Measurements from ENCODE around the gene SLC24A3. TPM values are rescaled to one million over a fixed set of nuclear protein-coding genes. Genes with fewer than 3 reads are reported as not detected.

Gene SLC24A3
- total RNA-seq, 1 experiment from 2014 or later, result 9.6 TPM

DNA sequence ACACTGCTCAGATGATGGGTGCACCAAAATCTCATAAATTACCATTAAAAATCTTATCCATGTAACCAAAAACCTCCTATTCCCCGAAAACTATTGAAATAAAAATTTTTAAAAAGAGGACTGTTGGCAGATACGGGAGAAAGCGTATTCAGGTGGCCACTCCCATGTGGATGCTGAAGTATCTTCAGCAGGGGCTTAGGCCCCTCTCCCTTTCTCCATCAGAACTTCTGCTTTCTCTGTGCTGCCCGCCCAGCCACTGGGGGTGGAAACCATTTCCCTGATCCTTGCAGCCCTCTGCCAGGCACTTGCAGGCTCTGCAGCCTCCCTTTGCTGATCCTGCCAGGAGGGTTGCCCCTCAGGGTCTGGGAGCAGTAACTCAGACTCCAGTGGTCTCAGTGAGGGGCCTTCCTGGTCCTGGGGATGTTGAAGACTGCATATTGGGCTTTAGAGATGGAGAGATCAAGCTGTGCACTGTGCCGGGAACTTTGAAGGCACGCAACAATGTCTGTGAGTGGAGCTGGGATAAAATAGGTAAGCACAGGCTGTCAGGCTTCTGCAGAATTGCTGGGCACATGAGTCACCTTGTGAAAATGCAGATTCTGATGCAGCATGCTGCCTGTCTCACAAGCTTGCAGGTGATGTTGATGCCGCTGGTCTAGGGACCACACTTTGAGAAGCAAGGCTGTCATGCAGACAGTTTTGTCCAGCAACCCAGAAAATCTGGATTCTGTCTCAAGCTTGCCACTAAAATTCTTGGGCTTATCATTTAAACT lies 59.6 kb downstream of the SLC24A3 start:
- DNase-seq (ENCODE audit: low read depth), result no peak

DNA sequence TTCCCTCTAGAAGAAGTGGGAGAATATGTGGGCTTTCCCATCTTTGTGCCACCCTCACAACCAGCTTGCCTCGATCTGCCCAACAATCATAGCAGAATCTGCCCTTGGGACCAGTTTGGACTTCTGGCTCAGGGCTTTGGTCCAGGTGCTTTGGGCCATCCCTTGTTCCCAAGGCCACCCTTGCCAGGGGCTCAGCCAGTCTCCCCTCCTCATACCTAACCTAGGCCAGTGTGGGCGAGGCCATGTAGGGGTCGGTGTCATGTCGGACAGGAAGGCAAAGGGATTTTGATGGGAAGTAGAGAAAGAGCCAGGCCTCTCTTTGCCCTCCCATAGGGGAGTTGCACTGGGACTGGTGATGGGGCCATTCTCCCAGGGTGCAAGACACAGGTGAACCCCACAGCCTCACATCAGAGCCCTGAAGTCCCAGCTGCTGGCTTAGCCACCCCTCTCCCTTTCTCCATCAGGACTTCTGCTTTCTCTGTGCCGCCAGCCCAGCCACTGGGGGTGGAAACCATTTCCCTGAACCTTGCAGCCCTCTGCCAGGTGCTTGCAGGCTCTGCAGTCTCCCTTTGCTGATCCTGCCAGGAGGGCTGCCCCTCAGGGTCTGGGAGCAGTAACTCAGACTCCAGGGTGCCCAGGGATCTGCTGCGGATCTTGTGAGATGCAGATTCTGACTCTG lies 60.7 kb downstream of the SLC24A3 start:
- DNase-seq (ENCODE audit: low read depth), result no peak

DNA sequence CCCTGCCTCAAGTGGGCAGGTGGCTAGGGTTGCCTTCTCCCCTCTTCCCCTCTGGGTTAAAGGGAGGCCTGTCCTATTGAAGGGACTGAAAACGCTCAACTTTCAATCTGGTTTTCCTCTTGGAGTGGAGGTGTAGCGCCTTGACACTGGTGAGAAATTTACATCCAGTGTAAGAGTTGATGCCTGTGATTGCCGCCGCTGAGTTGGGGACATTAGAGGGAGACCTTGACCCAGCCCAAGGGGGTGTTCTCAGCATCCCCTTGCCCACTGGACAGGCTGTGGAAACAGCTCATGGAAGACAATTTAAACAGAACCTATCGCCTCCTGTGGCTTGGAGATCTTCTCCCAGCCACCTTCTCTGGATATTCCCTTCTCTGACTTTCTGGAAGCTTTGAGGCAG lies 61.6 kb downstream of the SLC24A3 start:
- DNase-seq (ENCODE audit: low read depth), result no peak

DNA sequence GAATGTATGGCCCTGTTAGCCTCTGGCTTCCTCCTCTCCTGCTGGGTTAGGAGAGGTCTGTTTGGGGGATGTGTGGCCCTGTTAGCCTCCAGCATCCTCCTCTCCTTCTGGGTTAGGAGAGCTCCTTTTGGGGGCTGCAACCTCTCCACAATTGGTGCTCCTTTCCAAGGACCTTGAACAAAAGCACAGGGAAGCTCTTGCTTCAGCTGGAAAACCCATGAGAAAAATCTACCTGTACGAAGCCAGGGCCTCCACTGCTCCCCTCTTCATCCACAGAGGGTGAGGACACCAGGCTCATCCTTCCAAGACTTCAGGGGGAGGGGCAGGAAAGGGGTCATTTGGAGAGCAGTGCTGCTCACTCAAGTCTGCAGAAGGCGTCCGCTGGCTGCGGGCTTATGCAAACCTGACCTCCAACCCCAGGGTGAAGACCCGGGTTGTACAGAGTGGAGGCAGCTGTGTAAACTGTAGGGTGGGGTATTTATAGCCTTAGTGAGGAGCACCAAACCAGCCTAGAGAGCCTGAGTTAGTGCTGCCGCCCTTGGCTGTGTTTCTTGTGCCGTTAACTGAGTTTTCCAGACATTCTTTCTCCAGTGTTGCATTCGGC lies 62.1 kb downstream of the SLC24A3 start:
- no peak for DNase-seq (ENCODE audit: low read depth)

DNA sequence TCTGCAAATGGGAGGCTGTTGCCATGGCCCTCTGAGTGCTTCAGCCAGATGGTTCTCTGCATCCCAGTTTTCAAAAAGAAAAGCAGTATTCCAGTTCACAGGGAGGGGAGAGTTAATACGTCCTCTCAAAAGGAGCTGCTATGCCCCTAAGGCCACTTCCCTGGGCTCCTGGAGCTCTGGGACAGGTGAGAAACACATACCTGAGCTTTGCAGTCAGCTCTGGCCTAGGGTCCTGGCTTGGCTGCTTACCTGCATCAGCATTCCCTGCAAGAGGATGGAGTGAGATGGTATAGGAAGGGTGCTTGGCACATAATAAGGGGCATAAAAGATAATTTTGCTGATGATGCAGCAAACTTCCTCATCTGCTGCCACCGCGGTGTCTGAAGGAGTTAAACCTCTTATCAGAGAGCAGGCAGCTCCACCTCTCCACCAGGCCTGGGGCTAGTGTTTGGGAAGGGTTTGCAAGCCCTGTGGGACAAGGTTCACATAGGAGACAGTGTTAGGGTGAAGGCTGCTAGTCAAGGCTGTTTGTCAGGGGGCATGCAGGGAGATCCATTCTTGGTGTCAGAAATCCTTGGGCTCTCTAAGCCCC lies 62.7 kb downstream of the SLC24A3 start:
- no peak for DNase-seq (ENCODE audit: low read depth)

DNA sequence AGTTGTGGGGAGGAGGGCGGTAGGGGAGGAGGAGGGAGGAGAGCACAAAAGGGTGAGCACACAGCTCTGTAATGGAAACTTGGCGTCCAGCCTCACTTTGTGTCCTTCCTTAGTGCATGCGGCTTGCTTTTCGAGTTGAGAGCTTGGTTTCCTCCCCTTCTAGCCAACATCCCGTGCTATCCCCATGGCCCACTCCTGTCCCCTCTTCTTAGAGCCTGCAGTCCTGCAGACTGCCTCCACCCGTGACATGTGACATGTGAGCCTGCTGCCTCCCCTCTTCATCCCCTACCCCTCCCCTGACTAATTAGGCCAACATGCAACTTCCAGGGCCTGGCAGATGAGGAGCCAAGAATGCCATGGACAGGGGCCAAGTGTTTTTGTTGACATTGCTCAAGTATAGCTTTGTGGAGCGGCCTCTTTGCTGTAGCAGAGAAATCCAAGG lies 63.2 kb downstream of the SLC24A3 start:
- DNase-seq (ENCODE audit: low read depth), result peak; percentile 77

DNA sequence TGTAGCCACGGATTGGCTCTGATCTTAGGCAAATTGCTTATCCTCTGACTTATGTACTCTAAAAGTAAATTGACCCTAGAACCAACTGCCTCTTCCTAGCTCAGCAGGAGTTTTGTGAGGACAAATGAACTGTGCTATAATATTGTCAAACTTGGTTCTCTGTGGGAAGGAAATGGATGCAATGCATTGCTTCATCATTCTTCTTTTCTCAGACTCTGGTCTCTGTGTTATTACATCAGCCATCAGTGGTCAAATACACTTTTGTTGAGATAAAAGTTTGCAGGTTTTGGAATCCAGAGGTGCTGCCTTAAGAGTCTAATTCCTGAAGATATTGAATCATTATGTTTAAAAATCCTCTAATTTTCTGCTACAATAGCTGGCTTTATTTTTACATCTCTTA lies 64.9 kb downstream of the SLC24A3 start:
- DNase-seq (ENCODE audit: low read depth), result no peak

DNA sequence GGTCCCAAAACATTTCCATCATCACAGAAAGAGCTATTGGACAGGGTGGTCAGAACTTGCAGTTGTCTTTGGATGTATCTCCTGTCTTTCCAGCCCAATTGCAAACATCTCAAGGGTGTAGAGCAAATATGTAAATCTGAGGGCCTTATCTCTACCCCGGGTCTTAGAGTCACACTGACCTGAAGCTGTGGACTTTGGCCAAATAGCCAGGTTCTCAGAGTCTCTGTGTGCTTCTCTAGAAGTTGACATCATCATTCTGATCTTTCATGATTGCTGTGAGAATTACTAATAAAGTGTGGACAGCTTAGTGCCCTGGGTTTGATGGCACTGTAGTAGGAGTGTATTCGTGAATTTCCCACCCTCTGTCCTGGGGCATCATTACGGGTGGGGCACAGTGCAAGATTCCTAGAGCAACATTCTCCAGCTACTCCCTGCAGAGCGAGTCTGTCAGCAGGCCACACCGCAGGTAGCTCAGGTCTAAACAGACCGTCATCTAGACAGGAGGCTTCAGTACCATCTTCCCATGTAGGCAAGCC lies 71.1 kb downstream of the SLC24A3 start:
- DNase-seq (ENCODE audit: low read depth), result no peak

DNA sequence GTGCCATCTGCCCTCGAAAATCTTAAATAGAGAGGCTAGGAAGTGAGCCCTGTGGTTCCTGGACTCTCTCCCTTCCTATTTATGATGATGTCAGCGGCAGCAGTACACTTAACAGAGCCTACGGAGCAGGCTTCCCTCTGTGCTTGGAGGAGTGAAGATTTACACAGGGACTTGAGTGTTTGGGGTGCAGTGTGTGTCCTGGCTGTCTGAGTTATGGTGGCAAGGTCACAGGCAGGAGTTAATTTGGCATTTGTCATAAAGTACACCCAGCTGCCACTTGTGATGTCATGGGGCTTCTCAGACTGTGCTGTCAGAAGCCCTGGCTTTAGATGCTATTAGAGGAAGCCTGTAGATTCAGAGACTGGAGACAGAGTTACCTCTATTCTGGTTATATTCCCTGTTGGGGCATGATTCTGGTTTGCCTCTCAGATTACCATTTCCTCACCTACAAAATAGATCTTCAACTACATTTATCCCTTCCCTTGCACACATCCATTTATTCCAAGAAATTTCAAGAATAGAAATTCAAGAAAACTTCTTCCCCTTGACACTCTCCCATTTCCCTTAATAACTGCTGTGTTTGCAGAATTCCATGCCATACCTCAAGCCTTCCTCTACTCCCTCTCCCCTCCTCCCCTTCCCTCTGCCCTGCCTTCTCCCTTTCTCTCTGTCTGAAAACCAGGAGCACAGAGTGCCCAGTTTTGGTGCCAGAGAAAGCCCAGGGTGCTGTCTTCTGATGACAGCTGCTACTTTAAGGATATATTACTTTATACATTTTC lies 72.1 kb downstream of the SLC24A3 start:
- peak; percentile 38 for DNase-seq (ENCODE audit: low read depth)

DNA sequence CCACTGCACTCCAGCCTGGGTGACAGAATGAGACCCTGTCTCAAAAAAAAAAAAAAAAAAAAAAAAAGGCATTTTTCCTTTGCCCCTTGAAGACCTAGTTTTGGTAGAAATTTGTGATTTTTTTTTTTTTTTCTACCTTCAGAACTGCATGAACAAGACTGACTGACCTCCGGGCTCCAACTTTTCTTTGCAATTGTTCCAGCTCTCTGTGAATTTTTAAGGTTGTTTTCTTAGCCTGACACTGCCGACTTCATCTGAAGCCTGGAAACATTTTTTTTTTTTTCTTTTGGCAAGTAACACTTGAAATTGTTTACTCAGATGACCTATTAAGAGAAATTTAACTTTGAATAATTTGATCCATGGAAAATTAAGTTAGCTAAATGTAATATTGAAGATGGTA lies 73.0 kb downstream of the SLC24A3 start:
- DNase-seq (ENCODE audit: low read depth), result no peak

DNA sequence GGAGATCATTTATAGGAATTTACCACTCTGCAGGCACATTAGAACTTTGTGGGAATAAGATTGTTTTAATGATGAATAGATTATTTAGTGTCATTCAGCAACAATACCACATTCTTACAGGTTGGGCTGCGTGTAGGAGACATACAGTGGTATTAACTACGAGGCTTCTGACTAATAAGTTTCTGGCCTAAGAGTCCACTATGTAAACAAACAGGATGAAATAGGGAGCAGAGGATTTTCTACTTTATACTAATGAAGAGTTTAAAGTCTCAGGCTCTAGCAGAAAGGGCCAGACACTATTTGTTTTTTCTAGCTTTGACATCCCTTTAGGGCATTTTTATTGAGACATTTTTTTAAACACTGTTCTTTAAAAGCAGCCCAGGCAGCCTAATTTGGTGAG lies 75.6 kb downstream of the SLC24A3 start:
- DNase-seq (ENCODE audit: low read depth), result peak; percentile 47

DNA sequence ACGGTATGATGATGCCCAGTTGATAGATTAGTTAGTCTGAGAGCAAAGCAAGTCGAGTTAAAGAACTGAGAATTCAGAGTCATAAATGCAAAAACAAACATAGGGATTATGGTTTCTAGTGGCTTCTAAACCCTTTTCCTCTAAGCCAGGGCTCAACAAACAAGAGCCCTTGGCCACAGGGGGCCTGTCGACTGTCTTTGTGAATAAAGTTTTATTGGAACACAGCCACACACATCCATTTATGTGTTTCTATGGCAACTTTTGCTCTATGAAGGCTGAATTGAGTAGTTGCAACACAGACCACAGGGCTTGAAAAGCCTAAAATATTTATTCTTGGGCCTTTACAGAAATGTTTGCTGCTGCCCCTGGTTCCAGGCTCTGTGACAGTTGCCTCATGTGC lies 76.2 kb downstream of the SLC24A3 start:
- DNase-seq (ENCODE audit: low read depth), result no peak

DNA sequence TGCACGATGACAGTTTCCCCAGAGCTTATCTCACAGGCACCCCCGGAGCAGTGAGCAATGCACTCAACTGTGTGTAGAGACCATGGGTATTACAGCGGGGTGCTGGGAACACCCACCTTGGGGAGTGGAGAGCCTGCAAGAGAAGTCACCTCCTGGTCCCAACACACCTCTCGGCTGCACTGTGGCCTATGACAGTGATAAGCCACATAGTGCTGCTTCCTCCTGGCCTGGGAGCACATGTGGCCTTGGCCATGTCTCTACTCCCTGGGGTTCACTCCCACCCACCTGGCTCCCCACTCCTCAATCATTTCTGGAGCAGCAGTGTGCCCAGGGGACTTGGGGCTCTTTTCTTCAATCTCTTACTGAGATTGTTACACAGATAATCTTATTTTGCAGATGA lies 77.0 kb downstream of the SLC24A3 start:
- no peak for DNase-seq (ENCODE audit: low read depth)

DNA sequence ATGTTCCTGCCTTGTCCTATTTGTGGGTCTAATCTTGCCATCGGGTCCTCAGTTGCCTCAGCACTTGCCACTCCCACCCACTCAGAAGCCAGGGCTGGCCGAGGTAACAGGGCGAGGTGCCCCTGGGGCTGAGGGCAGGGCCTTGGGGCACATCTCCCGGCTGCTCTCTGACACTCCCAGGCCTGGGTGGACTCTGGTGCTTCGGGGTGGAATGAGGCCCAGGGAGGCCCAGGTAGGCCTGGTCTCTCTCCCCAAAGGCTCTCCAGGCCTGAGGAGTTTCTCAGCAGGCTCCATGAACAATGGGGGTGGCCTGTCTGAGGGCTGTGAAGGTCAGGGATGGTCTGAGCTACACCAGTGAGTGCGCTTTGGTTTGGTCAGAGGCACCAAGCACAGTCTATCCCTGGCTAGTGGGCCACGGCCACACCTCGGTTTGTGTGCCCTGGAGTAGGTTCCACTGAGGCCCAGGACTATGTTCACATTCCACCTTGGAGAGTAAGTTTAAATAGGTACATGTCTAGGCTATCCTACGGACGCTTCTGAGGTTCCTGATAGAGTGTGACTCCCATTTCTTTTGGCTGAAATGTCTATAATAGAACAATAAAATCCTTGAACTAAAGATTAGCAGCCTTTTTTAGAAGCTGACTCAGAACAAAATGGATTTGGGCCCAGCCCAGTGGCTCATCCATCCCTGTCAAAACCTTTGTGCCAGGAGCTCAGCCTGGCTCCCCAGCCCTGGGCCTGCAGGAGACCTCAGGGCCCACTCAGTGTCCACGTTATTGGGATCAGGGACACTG lies 78.8 kb downstream of the SLC24A3 start:
- no peak for DNase-seq (ENCODE audit: low read depth)

DNA sequence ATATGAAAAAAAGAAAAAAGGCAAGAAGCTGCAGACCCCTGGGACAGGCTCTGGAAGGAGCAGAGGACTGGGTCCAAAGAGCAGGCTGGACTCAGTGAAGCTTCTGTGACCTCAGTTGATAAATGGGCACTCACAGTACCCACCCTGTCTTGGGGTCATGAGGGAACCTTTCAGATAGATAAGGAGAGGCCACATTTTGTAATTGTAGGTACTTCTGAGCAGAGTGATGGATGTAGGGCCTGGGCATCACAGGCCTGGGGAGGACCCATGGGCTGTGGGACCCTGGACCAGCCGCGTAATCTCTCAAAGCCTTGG lies 79.3 kb downstream of the SLC24A3 start:
- no peak for DNase-seq (ENCODE audit: low read depth)

DNA sequence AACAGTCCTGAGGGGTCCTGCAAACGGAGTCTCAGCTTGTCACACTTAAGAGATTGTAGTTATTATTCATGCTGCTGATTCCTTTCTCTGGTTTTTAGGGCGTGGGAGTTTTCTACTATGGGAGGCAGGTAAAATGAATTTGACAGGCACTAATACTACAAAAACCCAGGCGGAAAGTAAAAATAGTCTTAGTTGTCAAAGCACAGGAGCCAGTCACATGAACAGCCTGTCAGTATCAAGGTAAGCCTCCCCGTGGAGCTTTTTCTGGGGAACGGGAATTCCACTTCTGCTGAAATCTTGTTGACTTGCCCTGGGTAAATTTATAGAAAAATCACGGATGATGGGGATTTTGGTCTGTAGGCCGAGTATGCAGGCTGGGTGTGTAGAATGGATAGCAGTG lies 79.8 kb downstream of the SLC24A3 start:
- DNase-seq (ENCODE audit: low read depth), result no peak

DNA sequence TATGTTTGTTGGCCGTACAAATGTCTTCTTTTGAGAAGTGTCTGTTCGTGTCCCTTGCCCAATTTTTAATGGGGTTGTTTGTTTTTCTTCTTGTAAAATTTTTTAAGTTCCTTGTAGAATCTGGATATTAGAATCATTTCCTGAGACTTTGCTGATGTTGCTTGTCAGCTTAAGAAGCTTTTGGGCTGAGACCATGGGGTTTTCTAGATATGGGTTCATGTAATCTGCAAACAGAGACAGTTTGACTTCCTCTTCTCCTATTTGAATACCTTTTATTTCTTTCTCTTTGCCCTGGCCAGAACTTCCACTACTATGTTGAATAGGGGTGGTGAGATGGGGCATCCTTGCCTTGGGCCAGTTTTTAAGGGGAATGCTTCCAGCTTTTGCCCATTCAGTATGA lies 82.6 kb downstream of the SLC24A3 start:
- DNase-seq (ENCODE audit: low read depth), result no peak

DNA sequence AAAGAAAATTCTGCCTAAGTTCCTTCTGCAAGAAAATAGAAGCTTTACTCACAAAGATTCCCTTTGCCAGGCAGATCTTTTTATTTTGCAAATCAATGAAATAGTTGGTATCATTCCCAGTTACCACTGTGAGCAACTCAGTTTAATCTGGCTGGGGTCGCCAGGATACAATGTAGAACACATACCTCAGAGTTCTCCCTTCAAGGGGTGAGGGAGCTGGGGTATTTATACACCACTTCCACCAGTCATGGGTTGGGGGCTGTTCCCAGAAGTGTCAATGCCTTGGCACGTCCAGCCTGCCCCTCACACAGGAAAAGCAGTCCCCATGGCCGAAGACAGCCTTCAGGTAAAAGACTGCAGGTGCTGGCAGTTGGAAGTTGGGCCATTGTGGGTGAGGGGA lies 86.2 kb downstream of the SLC24A3 start:
- DNase-seq (ENCODE audit: low read depth), result no peak

DNA sequence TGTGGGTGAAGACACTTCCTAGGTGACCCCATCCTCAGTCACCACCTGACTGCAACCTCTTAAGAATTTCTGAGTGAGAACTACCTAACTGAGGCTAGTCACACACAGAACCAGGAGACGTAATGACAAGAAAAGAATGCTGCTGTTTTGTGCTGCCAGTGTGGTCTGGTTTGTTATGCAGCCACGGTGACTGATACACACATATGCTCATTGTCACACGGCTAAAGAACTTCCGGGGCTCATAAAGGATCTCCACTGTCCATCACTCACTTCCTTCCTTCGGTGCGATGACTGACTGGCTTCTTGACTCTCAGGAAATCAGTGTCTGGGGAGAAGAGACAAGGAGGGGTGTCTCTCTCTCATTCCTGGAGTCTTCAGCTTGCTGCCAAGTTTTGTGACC lies 88.0 kb downstream of the SLC24A3 start:
- DNase-seq (ENCODE audit: low read depth), result peak; percentile 27

DNA sequence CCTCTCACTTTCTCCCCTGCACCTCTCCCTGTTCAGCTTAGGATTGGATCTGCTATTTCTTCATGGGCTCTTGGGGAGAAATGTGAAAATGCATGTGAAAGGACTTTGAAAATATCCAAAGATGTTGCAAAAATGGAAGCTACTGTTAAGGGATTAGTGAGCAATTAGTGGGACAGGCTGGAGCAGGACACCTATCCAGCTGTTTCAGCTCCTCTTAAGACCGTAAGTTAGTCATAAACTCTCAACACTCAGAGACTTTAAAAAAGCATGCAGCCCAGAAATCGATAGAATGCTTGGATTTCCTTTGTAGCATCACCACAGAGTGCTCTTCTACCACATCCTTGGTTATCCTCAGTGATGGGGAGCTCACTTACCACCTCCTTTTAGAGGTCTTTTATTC lies 88.7 kb downstream of the SLC24A3 start:
- no peak for DNase-seq (ENCODE audit: low read depth)

DNA sequence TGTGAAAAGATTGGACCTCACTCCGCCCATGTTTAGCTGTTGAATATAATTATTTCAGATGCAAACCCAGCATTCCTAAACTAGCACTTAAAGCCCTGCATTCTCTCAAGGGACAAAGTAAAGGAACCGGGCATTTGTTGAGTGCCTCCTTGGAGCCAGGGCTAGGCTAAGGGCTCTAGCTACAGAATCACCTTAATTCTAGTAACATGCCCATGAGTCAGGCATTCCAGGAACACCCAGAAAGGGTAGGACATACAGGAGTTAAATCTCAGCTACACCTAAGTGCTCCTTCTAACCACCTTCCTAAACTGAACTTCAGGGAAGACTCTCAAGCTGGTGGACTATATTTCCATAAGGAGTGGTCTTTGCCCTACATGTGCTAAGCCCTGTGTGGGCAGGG lies 89.4 kb downstream of the SLC24A3 start:
- DNase-seq (ENCODE audit: low read depth), result no peak
